DND-41 (cell line): ENCODE measurements around the gene XYLT1.

Experiments
- CTCF ChIP-seq: IDR thresholded peaks from 2 replicates; pipeline ENCODE4 v1.5.1; 2012; ENCODE audit warnings: borderline replicate concordance, low read length, moderate library complexity, mild to moderate bottlenecking; ENCODE audit not compliant: poor library complexity, severe bottlenecking; ENCODE audit errors: extremely low read depth
- EZH2 ChIP-seq: IDR thresholded peaks from 3 replicates; pipeline ENCODE4 v1.6.1; 2012; ENCODE audit warnings: borderline replicate concordance, low read depth, mild to moderate bottlenecking, moderate library complexity, low read length, inconsistent platforms; ENCODE audit not compliant: severe bottlenecking

GRCh38 chr16:17366299-17366961 lies 104.3 kb downstream of the XYLT1 start:
- TF ChIP-seq CTCF (no peak), EZH2 (no peak)
